KMS-11 (cell line): Measurements from ENCODE around the gene PEX26.
A peak's percentile ranks its signal among the peaks of the same experiment; 100 is the strongest.
"Not testable (repeated sequence)": the region's sequence is repeated elsewhere in the genome, so short reads cannot be mapped to it uniquely, and the experiment has no call there.

Experiments
- H2AFZ ChIP-seq: fragments of 200-600 bp; sonication (generic); 2 replicates; pipeline ENCODE4 v1.6.1; 2016; ENCODE audit warnings: antibody characterized with exemption, mixed run types, low read depth
- H3K27ac ChIP-seq: fragments of 200-600 bp; sonication (generic); 2 replicates; pipeline ENCODE4 v1.6.1; 2016; ENCODE audit warnings: mild to moderate bottlenecking, mixed run types
- H3K27me3 ChIP-seq: fragments of 200-600 bp; sonication (generic); 2 replicates; pipeline ENCODE4 v1.6.1; 2017; ENCODE audit warnings: mild to moderate bottlenecking, low read depth, mixed run types, moderate library complexity; ENCODE audit not compliant: insufficient read depth
- H3K36me3 ChIP-seq: fragments of 200-600 bp; sonication (generic); 2 replicates; pipeline ENCODE4 v1.6.1; 2017; ENCODE audit warnings: mild to moderate bottlenecking, mixed run types; ENCODE audit not compliant: insufficient read depth
- H3K4me1 ChIP-seq: fragments of 200-600 bp; sonication (generic); 2 replicates; pipeline ENCODE4 v1.6.1; 2016; ENCODE audit warnings: mild to moderate bottlenecking, low read depth, mixed run types; ENCODE audit not compliant: poor library complexity, severe bottlenecking
- H3K4me2 ChIP-seq: fragments of 200-600 bp; sonication (generic); 2 replicates; pipeline ENCODE4 v1.7.0; 2016; ENCODE audit warnings: mild to moderate bottlenecking, mixed run types
- H3K4me3 ChIP-seq: fragments of 200-600 bp; sonication (generic); IDR thresholded peaks from 2 replicates; pipeline ENCODE4 v1.6.1; 2017; ENCODE audit warnings: low read depth, low read length, mixed read lengths; ENCODE audit not compliant: insufficient read depth
- H3K79me2 ChIP-seq: fragments of 200-600 bp; sonication (generic); 2 replicates; pipeline ENCODE4 v1.6.1; 2016; ENCODE audit warnings: low read depth, mixed run types; ENCODE audit not compliant: insufficient read depth
- H3K9ac ChIP-seq: fragments of 200-600 bp; sonication (generic); 2 replicates; pipeline ENCODE4 v1.6.1; 2016; ENCODE audit warnings: mild to moderate bottlenecking, mixed run types
- H4K20me1 ChIP-seq: fragments of 200-600 bp; sonication (generic); 2 replicates; pipeline ENCODE4 v1.6.1; 2016; ENCODE audit warnings: mild to moderate bottlenecking, mixed run types; ENCODE audit not compliant: insufficient read depth
- TF ChIP-seq, protein P1 (sequence below): fragments of 200-600 bp; sonication (generic); conservative IDR thresholded peaks from 2 replicates; pipeline ENCODE4 v1.6.1; 2017; ENCODE audit warnings: low read depth, mild to moderate bottlenecking, antibody characterized with exemption, low read length, moderate library complexity, mixed read lengths

PEX26 gene

GRCh38 chr22:18048441-18048898 is 29.3 kb upstream of the PEX26 start:
- no peaks in the 10 kb centered on the region for H3K36me3 ChIP-seq
- no peaks in the 10 kb centered on the region for H4K20me1 ChIP-seq
- H3K4me2 ChIP-seq = no peak overlapping the region
- no peaks in the 10 kb centered on the region for H3K4me1 ChIP-seq
- H3K27me3 ChIP-seq = no peaks in the 10 kb centered on the region
- H2AFZ ChIP-seq = no peak overlapping the region
- no peaks in the 10 kb centered on the region for H3K79me2 ChIP-seq
- H3K9ac ChIP-seq = no peak overlapping the region
- TF ChIP-seq, protein P1, sequence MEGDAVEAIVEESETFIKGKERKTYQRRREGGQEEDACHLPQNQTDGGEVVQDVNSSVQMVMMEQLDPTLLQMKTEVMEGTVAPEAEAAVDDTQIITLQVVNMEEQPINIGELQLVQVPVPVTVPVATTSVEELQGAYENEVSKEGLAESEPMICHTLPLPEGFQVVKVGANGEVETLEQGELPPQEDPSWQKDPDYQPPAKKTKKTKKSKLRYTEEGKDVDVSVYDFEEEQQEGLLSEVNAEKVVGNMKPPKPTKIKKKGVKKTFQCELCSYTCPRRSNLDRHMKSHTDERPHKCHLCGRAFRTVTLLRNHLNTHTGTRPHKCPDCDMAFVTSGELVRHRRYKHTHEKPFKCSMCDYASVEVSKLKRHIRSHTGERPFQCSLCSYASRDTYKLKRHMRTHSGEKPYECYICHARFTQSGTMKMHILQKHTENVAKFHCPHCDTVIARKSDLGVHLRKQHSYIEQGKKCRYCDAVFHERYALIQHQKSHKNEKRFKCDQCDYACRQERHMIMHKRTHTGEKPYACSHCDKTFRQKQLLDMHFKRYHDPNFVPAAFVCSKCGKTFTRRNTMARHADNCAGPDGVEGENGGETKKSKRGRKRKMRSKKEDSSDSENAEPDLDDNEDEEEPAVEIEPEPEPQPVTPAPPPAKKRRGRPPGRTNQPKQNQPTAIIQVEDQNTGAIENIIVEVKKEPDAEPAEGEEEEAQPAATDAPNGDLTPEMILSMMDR = no peak
- no peak overlapping the region for H3K4me3 ChIP-seq
- H3K27ac ChIP-seq = no peak overlapping the region

DNA sequence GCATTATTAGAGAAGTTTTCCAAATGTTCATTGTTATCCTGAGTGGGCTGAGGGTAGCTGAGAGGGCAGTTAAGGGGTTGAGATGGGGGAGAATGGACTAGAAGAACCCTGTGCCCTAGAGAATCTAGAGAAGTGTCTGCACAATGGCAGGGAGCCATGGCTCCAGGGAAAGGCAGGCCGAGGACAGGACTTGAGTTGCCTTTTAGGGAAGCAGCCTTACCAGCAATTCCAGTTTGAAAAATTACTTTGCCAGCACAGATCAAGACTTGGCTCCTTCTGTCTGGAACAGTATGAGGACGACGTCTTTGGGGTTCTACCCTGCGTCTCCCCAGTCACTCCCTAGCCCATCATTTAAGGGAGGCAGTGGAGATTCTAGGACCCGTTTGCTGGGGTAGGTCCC is 27.7 kb upstream of the PEX26 start:
- no peaks in the 10 kb centered on the region for H4K20me1 ChIP-seq
- TF ChIP-seq, protein P1 = no peak
- peaks cover 12% of the 10 kb centered on the region for H3K4me1 ChIP-seq
- no peaks in the 10 kb centered on the region for H3K27me3 ChIP-seq
- H3K27ac ChIP-seq = no peak overlapping the region
- no peak overlapping the region for H3K4me2 ChIP-seq
- no peaks in the 10 kb centered on the region for H3K79me2 ChIP-seq
- H3K36me3 ChIP-seq = no peaks in the 10 kb centered on the region
- no peak overlapping the region for H3K4me3 ChIP-seq
- no peak overlapping the region for H3K9ac ChIP-seq
- H2AFZ ChIP-seq = no peak overlapping the region

GRCh38 chr22:18051113-18051512 is 26.7 kb upstream of the PEX26 start:
- not testable (repeated sequence) for H3K79me2 ChIP-seq, H3K27ac ChIP-seq, H2AFZ ChIP-seq, H3K4me3 ChIP-seq, H4K20me1 ChIP-seq, H3K9ac ChIP-seq, H3K4me2 ChIP-seq, H3K36me3 ChIP-seq, H3K27me3 ChIP-seq
- peaks cover 22% of the 10 kb centered on the region for H3K4me1 ChIP-seq

DNA sequence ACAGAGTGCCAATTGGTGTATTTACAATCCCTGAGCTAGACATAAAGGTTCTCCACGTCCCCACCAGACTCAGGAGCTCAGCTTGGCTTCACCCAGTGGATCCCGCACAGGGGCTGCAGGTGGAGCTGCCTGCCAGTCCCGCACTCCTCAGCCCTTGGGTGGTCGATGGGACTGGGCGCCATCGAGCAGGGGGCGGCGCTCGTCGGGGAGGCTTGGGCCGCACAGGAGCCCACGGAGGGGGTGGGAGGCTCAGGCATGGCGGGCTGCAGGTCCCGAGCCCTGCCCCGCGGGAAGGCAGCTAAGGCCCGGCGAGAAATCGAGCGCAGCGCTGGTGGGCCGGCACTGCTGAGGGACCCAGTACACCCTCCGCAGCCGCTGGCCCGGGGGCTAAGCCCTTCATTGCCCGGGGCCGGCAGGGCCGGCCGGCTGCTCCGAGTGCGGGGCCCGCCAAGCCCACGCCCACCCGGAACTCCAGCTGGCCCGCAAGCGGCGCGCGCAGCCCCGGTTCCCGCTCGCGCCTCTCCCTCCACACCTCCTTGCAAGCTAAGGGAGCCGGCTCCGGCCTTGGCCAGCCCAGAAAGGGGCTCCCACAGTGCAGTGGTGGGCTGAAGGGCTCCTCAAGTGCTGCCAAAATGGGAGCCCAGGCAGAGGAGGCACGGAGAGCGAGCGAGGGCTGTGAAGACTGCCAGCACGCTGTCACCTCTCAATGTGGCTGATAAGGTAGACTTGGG is 24.4 kb upstream of the PEX26 start:
- not testable (repeated sequence) for H3K4me2 ChIP-seq, H3K79me2 ChIP-seq, H3K27ac ChIP-seq, H3K4me3 ChIP-seq, H3K27me3 ChIP-seq, H3K36me3 ChIP-seq, H2AFZ ChIP-seq, H3K9ac ChIP-seq, H4K20me1 ChIP-seq
- H3K4me1 ChIP-seq = peaks cover 45% of the 10 kb centered on the region

DNA sequence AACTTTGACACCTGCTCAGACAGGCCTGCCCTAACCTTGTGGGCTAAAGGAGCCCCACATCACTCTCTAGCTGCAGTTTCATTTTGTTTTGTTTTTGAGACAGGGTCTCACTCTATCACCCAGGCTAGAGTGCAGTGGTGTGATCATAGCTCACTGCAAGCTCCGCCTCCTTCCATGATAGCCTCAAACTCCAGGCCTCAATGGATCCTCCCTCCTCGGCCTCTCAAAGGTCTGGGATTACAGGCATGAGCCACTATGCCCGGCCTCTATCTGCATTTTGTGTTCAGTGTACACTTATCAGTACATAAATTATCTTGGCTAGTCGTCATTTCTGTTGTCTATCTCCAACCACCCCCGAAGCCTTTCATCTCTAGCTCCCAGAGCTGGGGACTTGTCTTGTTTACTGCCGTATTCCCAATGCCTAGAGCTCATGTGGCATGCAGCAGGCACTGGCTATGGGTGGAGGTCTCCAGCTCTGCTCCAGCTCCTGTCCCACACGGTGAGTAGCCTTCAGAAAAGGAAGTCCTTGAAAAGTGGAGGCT is 22.1 kb upstream of the PEX26 start:
- Histone ChIP-seq H2AFZ (peak overlapping the region; percentile 45), H3K4me2 (peak overlapping the region; percentile 96), H3K27ac (peak overlapping the region; percentile 85), H3K4me1 (peaks cover 68% of the 10 kb centered on the region), H3K36me3 (no peaks in the 10 kb centered on the region), H3K9ac (peak overlapping the region; percentile 49; the same call in 1 of the 2 replicates), H3K27me3 (no peaks in the 10 kb centered on the region), H4K20me1 (no peaks in the 10 kb centered on the region), H3K79me2 (no peaks in the 10 kb centered on the region), H3K4me3 (no peak overlapping the region)
- TF ChIP-seq, protein P1 = no peak
